K562 (cell line): ENCODE measurements around the gene SLC35F5. TPM values are rescaled to one million over a fixed set of nuclear protein-coding genes. Genes with fewer than 3 reads are reported as not detected.

Experiments
- CEBPB ChIP-seq: fragments of 450-650 bp; IDR thresholded peaks from 2 replicates; pipeline ENCODE4 v1.6.1; 2016; ENCODE audit warnings: missing genetic modification characterization, missing compliant biosample characterization
- CUX1 ChIP-seq: fragments of 200-800 bp; sonication (Bioruptor generic); IDR thresholded peaks from 2 replicates; pipeline ENCODE4 v1.6.1; 2016; ENCODE audit warnings: missing genetic modification characterization, missing compliant biosample characterization
- ETS1 ChIP-seq: conservative IDR thresholded peaks from 2 replicates; pipeline ENCODE4 v1.6.1; 2011; ENCODE audit warnings: low read depth, mild to moderate bottlenecking, low read length; ENCODE audit not compliant: control insufficient read depth
- GABPB1 ChIP-seq: sonication (generic); formaldehyde crosslinking; IDR thresholded peaks from 2 replicates; pipeline ENCODE4 v1.8.0; 2022; ENCODE audit warnings: mild to moderate bottlenecking, missing genetic modification reagents
- HMBOX1 ChIP-seq: sonication (generic); IDR thresholded peaks from 2 replicates; pipeline ENCODE4 v1.6.1; 2016
- IRF9 ChIP-seq: fragments of 450-650 bp; IDR thresholded peaks from 2 replicates; pipeline ENCODE4 v1.6.1; 2016; ENCODE audit warnings: missing biosample characterization, missing genetic modification characterization
- MTF1 ChIP-seq: fragments of 250-450 bp; sonication (Bioruptor Pico); IDR thresholded peaks from 2 replicates; pipeline ENCODE4 v1.9.0; 2021; ENCODE audit warnings: moderate library complexity, mild to moderate bottlenecking, inconsistent platforms, borderline replicate concordance
- PPARD ChIP-seq: fragments of 250-450 bp; sonication (Bioruptor Pico); IDR thresholded peaks from 2 replicates; pipeline ENCODE4 v1.8.0; 2022; ENCODE audit warnings: inconsistent platforms, mild to moderate bottlenecking, moderate library complexity
- RAD21 ChIP-seq, 2 experiments: fragments of 250-450 bp in 1 of 2; fragments of 450-650 bp in 1 of 2; sonication (Bioruptor Pico) in 1 of 2; formaldehyde crosslinking in 1 of 2; IDR thresholded peaks in 1 of 2; conservative IDR thresholded peaks in 1 of 2; 2 replicates each; pipeline versions ENCODE4 v1.4.0 to v1.8.0; 2020 to 2022; ENCODE audit warnings: mild to moderate bottlenecking in 2 of 2, moderate library complexity in 1 of 2
- SMC3 ChIP-seq: conservative IDR thresholded peaks from 2 replicates; pipeline ENCODE4 v1.6.1; 2011; ENCODE audit warnings: low read depth, low read length, improper control_type of control experiment; ENCODE audit not compliant: insufficient read depth
- SUPT5H ChIP-seq: fragments of 450-650 bp; IDR thresholded peaks from 2 replicates; pipeline ENCODE4 v1.6.1; 2016
- TCF3 ChIP-seq: sonication (generic); formaldehyde crosslinking; IDR thresholded peaks from 2 replicates; pipeline ENCODE4 v1.4.0; 2020; ENCODE audit warnings: mild to moderate bottlenecking, missing genetic modification reagents
- TCF7L2 ChIP-seq: fragments of 150-350 bp; IDR thresholded peaks from 2 replicates; pipeline ENCODE4 v1.6.1; 2016; ENCODE audit warnings: low read depth, mild to moderate bottlenecking, low read length, moderate library complexity
- ZHX1 ChIP-seq: fragments of 150-350 bp; conservative IDR thresholded peaks from 2 replicates; pipeline ENCODE4 v1.6.1; 2014; ENCODE audit warnings: low read length
- ZNF12 ChIP-seq: sonication (generic); formaldehyde crosslinking; IDR thresholded peaks from 2 replicates; pipeline ENCODE4 v1.4.0; 2020; ENCODE audit warnings: mild to moderate bottlenecking, missing genetic modification reagents
- ZNF212 ChIP-seq: fragments of 450-650 bp; formaldehyde crosslinking; IDR thresholded peaks from 2 replicates; pipeline ENCODE4 v1.4.0; 2020; ENCODE audit warnings: mild to moderate bottlenecking
- ZNF384 ChIP-seq: IDR thresholded peaks from 2 replicates; pipeline ENCODE4 v1.6.1; 2012; ENCODE audit warnings: low read depth, low read length, improper control_type of control experiment
- ZNF644 ChIP-seq: fragments of 200-800 bp; sonication (Bioruptor generic); IDR thresholded peaks from 2 replicates; pipeline ENCODE4 v1.6.1; 2016; ENCODE audit warnings: low read depth, missing genetic modification characterization, missing compliant biosample characterization
- polyA plus RNA-seq, 8 experiments: library from polyadenylated mRNA; depleted of rRNA in 4 of 8; stranded (reverse) in 5 of 8; unstranded in 3 of 8; fragments of >200 nt; fragmentation: Nextera tagmentation in 2 of 8; fragmentation: Illumina TruSeq in 1 of 8; extraction: Ambion mirVana in 2 of 8; extraction: Trizol in 1 of 8; gene quantifications; 2 replicates each; pipeline versions ENCODE4 v1.2.1 to v1.2.3, GENCODE V29; 2011 to 2014; ENCODE audit warnings: inconsistent platforms in 1 of 8, missing spikeins in 1 of 8
- total RNA-seq, 7 experiments: library from RNA; depleted of rRNA in 6 of 7; stranded (reverse); fragments of >200 nt in 6 of 7; fragmentation: Illumina TruSeq in 2 of 7; extraction: Trizol in 2 of 7; gene quantifications; 2 replicates each; pipeline versions ENCODE4 v1.2.1 to v1.2.3, GENCODE V29; 2011 to 2021; ENCODE audit warnings: low replicate concordance in 1 of 7

The SLC35F5 gene
- total and polyA plus RNA-seq, 9 of the 15 experiments (the other 6 are each of a cell fraction or from before 2014, with no cell fraction given) = 4.9 to 50.7 (median 30.5) TPM

GRCh38 chr2:113720167-113720566 is 36.3 kb downstream of the SLC35F5 start (continued):
- TF ChIP-seq ETS1 (no peak), ZNF644 (no peak), MTF1 (no peak), TCF7L2 (no peak), ZNF212 (CRISPR knock-in tag) (no peak), HMBOX1 (no peak), CEBPB (tag) (no peak), SUPT5H (no peak), ZNF12 (CRISPR knock-in tag) (no peak), GABPB1 (CRISPR knock-in tag) (no peak), ZHX1 (no peak), CUX1 (no peak), IRF9 (tag) (no peak), ZNF384 (peak; percentile 94), TCF3 (CRISPR knock-in tag) (no peak), PPARD (CRISPR knock-in tag) (no peak), SMC3 (0 out of 2 replicates have a peak, but pooled peaks have one; percentile 14), RAD21 (CRISPR knock-in tag; conservative IDR thresholded peaks at IDR 0.05 in 1 of 2, IDR thresholded peaks at IDR 0.05 in 1 of 2) (peak in 1 of 2 experiments; percentile 37; a peak in 2 of 4 replicates)
